Stimulated activated CD4-positive, alpha-beta T cell treated with anti-CD3 and anti-CD28 coated beads, Interleukin-15, amount 100 ng/mL, for 24 hours (primary cell): ENCODE measurements around the gene HTATIP2.
A peak's percentile ranks its signal among the peaks of the same experiment; 100 is the strongest.
"Not testable (repeated sequence)": the region's sequence is repeated elsewhere in the genome, so short reads cannot be mapped to it uniquely, and the experiment has no call there.

ENCODE experiments used
- DNase-seq: peaks from one replicate; pipeline ENCODE4 v3.0.0-alpha.2; 2020

Gene HTATIP2

GRCh38 chr11:20363500-20364340 lies at the start of gene HTATIP2:
Gene HTATIP2 (plus strand): TSS chr11:20363714. CDS start chr11:20364238, 524 bp downstream.
- peak; percentile 84 for DNase-seq

GRCh38 chr11:20315800-20316199 lies 47.7 kb upstream of the HTATIP2 start:
- no peak for DNase-seq

- no peak for DNase-seq
These were observed 42.3 kb upstream of the HTATIP2 start for GRCh38 chr11:20321177-20321576.

GRCh38 chr11:20327377-20327935 lies 36.1 kb upstream of the HTATIP2 start:
- DNase-seq = no peak

GRCh38 chr11:20336056-20336455 lies 27.5 kb upstream of the HTATIP2 start:
- DNase-seq = no peak

GRCh38 chr11:20337526-20338154 lies 25.9 kb upstream of the HTATIP2 start:
- DNase-seq = no peak

GRCh38 chr11:20342347-20343141 lies 21.0 kb upstream of the HTATIP2 start:
- no peak for DNase-seq

GRCh38 chr11:20351136-20351535 lies 12.4 kb upstream of the HTATIP2 start:
- DNase-seq = no peak

- DNase-seq = no peak
These were observed 11.7 kb upstream of the HTATIP2 start for GRCh38 chr11:20351751-20352262.

GRCh38 chr11:20353829-20354434 lies 9.6 kb upstream of the HTATIP2 start:
- peak; percentile 45 for DNase-seq

- peak; percentile 51 for DNase-seq
These were observed 8.0 kb upstream of the HTATIP2 start for GRCh38 chr11:20355221-20356219.

- DNase-seq = no peak
These were observed 6.4 kb upstream of the HTATIP2 start for GRCh38 chr11:20357150-20357549.

GRCh38 chr11:20360650-20361049 lies 2.9 kb upstream of the HTATIP2 start:
- DNase-seq = peak; percentile 18

GRCh38 chr11:20362481-20362880 lies 1.0 kb upstream of the HTATIP2 start:
- no peak for DNase-seq

- no peak for DNase-seq
These were observed 390 bp upstream of the HTATIP2 start for GRCh38 chr11:20363149-20363499.

- DNase-seq = no peak
These were observed 853 bp downstream of the HTATIP2 start for GRCh38 chr11:20364341-20364792.

- not testable (repeated sequence) for DNase-seq
These were observed 2.0 kb downstream of the HTATIP2 start for GRCh38 chr11:20365465-20365864.

GRCh38 chr11:20367313-20367948 lies 3.9 kb downstream of the HTATIP2 start:
- peak; percentile 78 for DNase-seq

GRCh38 chr11:20368438-20368837 lies 4.9 kb downstream of the HTATIP2 start:
- DNase-seq = no peak

- no peak for DNase-seq
These were observed 6.3 kb downstream of the HTATIP2 start for GRCh38 chr11:20369826-20370225.
